ENCODE measurements around the gene ZBTB7C.

ZBTB7C gene

GRCh38 chr18:48206887-48207286 lies 202.3 kb downstream of the ZBTB7C start:
- no peak for DNase-seq

- DNase-seq: no peak
Measured at GRCh38 chr18:48203961-48204666, 205.1 kb downstream of the ZBTB7C start.

- no peak for DNase-seq
Measured at GRCh38 chr18:48203288-48203945, 205.8 kb downstream of the ZBTB7C start.

GRCh38 chr18:48202350-48203260 lies 206.6 kb downstream of the ZBTB7C start:
- no peak for DNase-seq

GRCh38 chr18:48202006-48202348 lies 207.2 kb downstream of the ZBTB7C start:
- no peak for DNase-seq

GRCh38 chr18:48201337-48202005 lies 207.7 kb downstream of the ZBTB7C start:
- no peak for DNase-seq

- DNase-seq: no peak
Measured at GRCh38 chr18:48200631-48201336, 208.4 kb downstream of the ZBTB7C start.

- no peak for DNase-seq
Measured at GRCh38 chr18:48199399-48199798, 209.8 kb downstream of the ZBTB7C start.

GRCh38 chr18:48197819-48198218 lies 211.4 kb downstream of the ZBTB7C start:
- DNase-seq: peak; percentile 65

- no peak for DNase-seq
Measured at GRCh38 chr18:48195787-48196186, 213.4 kb downstream of the ZBTB7C start.

GRCh38 chr18:48194591-48195181 lies 214.5 kb downstream of the ZBTB7C start:
- DNase-seq: no peak

- DNase-seq: no peak
Measured at GRCh38 chr18:48193521-48194492, 215.4 kb downstream of the ZBTB7C start.

GRCh38 chr18:48192542-48192941 lies 216.6 kb downstream of the ZBTB7C start:
- DNase-seq: no peak

- DNase-seq: no peak
Measured at GRCh38 chr18:48191494-48191893, 217.7 kb downstream of the ZBTB7C start.

GRCh38 chr18:48190994-48191393 lies 218.2 kb downstream of the ZBTB7C start:
- no peak for DNase-seq

- no peak for DNase-seq
Measured at GRCh38 chr18:48188609-48189008, 220.6 kb downstream of the ZBTB7C start.

GRCh38 chr18:48186861-48187260 lies 222.3 kb downstream of the ZBTB7C start:
- DNase-seq: no peak

GRCh38 chr18:48186131-48186766 lies 222.9 kb downstream of the ZBTB7C start:
- DNase-seq: no peak

- DNase-seq: no peak
Measured at GRCh38 chr18:48184118-48184517, 225.1 kb downstream of the ZBTB7C start.

- no peak for DNase-seq
Measured at GRCh38 chr18:48183613-48184012, 225.6 kb downstream of the ZBTB7C start.
